HG02623 (cell line): ENCODE data around the gene RPGRIP1L.
"Not testable (repeated sequence)": the region's sequence is repeated elsewhere in the genome, so short reads cannot be mapped to it uniquely, and the experiment has no call there.

Experiments used
- ATAC-seq: cut with Tn5 transposase; IDR thresholded peaks from one replicate; pipeline ENCODE4 v1.9.1; 2021; ENCODE audit warnings: moderate library complexity; ENCODE audit not compliant: unreplicated experiment

Gene RPGRIP1L

DNA sequence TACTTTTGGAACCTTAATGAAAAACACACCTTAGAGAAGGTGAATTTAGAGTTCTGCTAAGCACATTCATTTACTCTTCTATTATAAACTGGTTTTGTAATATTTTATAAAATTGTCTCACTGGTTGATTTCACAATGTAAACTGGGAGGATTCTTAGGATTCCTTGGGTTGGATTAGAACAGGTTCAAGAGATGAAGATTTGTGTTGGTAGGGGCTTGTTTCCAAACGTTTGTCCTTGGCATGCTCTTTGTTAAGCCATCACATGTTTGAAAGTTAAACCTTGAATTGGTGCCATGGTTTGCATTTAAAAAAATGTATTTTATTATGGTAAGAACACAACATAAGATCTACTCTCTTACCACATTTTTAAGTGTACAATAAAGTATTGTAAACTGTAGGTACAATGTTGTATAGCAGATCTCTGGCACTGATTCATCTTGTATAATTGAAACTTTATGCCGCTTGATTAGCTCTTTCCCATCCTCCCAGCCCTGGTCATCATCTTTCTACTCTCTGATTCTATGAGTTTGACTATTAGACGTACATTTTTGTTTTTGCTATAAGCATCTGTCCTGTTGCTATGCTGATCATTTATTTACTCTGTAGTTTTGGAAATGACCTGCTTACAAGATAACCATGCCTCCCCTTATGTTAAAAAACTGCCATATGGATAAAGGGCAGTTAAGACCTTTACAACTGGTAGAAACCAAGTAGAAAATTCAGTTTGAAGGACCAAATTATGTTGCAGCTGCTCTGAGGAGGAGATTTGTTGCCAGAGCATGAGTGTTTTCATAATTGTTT, 9.9 kb upstream of the RPGRIP1L start:
- no peak for ATAC-seq

DNA sequence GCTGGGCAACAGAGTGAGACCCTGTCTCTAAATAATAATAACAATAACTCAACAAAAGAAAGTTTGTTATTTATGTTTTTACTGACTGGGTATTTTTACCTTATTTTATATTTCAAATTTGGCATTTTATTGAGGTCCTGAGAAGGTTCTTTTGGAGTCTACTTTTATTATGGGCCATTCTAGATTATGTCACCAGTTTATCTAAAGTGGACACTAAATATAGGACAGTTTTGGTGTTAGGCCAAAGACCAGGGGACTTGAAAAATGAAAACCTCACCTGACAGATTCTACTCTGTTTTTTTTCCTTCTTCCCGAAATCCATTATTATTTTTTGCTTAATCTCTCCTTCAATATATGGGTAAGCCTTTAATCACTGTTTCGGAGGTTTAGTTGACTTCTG, 8.4 kb upstream of the RPGRIP1L start:
- ATAC-seq, result no peak

DNA sequence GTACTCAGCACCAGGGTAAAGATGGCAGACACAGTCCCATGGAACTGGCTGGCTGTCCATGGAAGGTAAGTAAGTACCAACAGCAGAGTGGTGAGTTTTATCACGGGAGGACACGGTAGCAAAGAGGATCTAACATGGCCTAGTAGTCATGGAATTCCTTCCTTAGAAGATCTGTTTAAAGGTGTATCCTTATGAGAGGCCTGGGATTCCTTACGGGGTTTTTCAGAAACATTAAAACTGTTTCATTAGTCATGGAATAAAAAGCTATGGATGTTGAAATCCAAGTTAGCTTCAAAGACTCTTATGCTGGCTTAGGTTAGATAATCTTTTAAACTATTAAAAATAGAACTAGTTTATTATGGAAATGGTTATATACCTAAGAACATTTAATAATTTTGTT, 7.7 kb upstream of the RPGRIP1L start:
- ATAC-seq, result no peak

DNA sequence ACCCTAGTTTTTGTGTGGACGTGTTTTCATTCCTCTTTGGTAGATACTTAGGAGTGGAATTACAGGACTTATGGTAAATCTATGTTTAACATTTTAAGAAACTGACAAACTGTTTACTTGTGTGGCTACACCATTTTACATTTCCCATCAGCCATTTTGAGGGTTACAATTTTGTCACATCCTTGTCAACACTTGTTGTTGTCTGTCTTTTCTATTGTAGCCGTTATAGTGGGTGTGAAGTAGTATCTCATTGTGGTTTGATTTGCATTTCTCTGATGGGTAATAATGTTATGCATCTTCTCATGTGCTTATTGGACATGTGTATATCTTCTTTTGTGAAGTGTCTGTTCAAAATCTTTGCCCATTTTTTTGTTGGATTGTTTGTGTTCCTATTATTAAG, 4.8 kb upstream of the RPGRIP1L start:
- ATAC-seq, result no peak

DNA sequence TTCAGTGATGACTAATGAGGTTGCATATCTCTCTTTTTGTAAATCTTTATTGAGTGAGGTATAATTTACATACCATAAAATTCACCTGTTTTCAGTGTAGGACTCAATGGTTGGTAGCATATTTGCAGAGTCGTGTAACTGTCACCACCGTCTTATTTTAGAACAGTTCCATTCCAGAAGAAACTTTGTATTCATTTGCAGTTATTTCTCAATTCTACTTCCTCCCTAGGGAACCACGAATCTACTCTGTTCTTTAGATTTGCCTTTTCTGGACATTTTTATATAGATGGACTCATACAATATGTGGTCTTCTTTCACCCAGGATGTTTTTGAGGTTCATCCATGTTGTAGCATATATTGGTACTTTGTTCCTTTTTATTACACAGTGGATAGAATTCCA, 4.0 kb upstream of the RPGRIP1L start:
- no peak for ATAC-seq

DNA sequence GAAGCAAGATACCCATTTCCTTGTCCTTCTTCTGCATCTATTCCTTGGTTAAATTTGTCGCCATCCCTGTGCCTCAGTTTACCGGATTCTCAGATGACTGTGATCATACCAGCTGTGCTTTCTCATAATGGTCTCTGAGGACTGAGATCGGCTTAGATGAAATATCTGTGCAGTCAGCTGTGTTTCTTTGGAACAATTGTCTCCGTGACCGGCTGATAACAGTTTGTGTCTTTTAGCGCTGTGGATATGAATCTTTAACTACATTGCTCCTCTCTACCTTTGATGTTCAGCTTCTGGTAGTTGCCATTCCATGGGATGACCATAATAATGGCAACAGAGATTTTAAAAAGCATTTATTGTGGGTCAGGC, 770 bp upstream of the RPGRIP1L start:
- no peak for ATAC-seq

DNA sequence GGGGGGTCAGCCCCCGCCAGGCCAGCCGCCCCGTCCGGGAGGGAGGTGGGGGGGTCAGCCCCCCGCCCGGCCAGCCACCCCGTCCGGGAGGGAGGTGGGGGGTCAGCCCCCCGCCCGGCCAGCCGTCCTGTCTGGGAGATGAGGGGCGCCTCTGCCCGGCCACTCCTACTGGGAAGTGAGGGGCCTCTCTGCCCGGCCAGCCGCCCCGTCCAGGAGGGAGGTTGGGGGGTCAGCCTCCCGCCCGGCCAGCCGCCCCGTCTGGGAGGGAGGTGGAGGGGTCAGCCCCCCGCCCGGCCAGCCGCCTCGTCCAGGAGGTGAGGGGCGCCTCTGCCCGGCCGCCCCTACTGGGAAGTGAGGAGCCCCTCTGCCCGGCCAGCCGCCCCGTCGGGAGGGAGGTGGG, 5.4 kb downstream of the RPGRIP1L start:
- ATAC-seq, result not testable (repeated sequence)

DNA sequence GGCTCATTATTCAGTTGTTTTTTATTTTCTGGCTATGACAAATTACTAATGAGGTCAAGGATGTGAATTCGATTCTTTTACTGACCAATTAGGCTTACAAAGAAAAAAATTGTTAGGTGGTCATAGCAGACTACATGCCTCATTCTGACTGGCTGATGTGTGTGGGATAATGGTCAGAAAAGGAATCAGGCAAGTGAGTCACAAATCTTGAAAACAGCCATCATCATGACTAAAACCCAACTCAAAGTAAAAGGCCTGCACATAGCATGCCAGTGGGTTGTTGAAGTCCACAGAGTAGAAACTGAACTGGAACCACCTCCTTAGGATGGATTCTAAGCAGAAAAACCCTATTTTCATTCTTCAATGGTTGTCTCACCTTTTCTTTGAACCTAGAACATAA, 8.6 kb downstream of the RPGRIP1L start:
- no peak for ATAC-seq

DNA sequence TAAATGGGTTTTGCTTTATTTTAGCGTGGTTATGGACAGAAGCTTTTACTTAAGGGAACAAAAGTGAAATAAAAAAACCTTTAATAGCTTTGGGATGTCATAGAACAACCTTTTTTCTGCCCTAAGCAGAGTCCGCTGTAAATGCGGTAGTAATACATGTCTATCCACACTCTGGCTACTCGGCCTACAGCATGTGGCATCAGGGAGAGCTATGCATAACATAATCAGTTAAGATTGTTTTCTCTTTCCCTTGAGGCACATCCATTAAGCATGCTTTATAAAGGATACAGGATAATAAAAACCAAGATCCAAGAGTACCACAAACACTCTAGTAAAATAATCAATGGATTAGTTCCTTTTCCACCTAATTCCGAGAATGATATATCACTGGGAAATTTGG, 10.3 kb downstream of the RPGRIP1L start:
- ATAC-seq, result no peak

DNA sequence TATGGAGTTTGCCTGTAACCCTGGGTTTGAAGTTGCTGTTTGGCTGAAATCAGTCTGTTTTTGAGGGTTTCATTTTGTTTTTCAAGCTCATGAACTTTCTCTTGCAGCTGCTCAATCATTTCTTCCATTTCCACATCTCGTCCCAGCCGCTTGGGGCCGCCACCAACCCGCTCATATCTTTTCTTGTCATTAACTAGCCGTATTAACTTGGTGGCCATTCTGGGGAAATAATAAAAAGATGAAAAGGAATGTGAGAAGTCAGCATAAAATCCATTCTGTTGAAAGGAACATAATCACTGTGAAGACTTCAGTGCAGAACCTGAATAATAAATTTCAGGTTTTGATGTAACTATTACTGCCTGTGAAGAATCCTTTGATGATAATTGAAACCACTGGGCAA, 11.5 kb downstream of the RPGRIP1L start:
- no peak for ATAC-seq

DNA sequence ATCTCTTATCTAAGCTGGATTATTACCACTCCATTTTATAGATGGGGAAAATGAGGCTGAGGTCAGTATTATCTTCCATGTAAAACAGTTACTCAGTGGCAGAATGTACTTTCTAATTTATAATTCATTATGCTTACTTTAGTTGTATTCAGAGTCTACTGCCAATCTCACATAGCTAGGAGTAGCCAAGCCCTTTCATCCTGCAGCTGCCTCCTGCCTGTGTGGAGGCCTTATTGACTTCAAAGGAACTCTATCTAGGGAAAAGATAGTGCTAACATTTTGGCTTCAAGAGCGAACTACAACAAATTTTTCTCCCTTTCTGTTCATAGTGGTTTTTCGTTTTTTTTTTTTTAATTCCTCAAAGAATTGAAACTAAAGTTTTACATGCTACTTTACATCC, 12.9 kb downstream of the RPGRIP1L start:
- no peak for ATAC-seq

DNA sequence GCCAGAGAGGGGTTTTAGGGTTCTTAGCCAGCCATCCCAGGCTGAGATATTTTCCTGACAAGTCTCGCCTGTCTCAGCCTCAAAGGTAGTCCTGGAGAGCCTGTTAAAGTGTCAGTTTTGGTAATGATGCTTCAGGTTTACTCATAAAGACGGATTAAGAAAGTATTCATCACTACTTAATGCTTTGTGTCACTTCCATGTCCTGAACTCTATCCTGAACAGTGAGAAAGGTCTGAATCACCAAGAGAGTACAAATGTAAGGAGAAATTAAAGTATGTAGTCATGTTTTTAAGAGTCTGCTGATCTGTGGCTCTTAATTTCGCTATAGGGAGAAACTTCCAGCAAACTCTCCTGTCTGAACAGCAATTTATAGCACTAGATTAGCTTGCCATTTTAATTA, 14.0 kb downstream of the RPGRIP1L start:
- no peak for ATAC-seq

DNA sequence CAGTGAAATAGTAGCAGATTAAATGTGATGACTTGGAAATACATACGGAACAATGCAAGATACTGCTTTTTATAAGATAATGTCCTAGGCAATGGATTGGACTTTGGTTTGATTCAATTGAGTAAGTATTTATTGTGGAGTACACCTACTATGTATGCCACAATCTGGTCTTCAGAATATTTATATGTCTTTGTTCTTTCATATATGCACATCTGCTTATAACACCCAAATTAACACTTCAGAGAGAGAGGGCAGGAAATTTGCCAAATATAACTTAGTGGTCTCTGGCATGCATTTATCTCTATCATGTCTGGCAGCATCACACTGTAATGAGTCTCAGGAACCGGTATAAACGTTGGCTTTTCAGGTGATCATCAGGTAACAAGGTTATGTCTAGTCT, 16.9 kb downstream of the RPGRIP1L start:
- ATAC-seq, result no peak

DNA sequence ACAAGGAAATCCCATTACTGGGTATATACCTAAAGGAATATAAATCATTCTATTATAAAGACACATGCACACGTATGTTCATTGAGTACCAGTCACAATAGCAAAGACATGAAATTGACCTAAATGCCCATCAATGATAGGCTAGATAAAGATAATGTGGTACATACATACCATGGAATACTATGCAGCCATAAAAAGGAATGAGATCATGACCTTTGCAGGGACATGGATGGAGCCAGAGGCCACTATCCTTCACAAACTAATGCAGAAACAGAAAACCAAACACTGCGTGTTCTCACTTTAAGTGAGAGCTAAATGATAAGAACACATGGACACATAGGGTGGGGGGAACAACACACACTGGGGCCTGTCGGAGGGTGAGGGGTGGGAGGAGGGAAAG, 18.3 kb downstream of the RPGRIP1L start:
- ATAC-seq, result not testable (repeated sequence)

DNA sequence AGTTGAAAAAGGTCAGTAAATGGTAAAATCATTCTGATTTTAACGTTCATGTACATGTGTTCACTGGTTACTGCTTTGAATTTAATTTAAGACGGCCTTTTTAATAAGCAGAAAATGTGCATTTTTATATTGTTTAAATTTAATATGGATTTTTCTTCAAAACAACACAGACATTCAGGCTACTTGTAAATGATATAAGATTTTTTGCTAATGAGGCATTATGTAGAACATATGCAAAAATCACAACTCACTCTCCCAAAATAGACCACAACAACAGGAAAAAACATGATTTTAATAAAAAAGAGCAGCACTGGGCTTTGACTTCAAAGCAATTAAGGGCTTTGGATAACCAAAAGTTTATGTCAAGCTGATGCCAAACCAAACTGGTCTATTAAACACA, 22.3 kb downstream of the RPGRIP1L start:
- no peak for ATAC-seq

DNA sequence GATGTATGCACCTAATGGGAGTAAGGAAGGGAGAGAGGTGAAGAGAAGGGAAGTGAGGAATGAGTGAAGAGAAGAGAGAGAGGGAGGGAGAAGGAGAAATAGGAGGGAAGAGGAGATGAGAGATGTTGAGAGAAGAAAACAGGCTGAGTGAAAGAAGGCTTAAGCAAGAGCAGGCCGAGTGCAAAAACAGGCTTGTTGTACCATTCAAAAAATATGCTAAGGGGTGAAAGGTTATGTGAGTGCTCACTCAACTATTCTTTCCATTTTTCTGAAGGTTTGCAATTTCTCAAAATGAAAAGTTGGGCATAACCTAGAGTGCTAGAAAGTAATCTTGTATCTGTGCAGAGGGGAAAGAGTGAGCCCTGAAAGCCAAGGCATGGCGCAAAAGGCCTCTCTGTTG, 22.9 kb downstream of the RPGRIP1L start:
- no peak for ATAC-seq

DNA sequence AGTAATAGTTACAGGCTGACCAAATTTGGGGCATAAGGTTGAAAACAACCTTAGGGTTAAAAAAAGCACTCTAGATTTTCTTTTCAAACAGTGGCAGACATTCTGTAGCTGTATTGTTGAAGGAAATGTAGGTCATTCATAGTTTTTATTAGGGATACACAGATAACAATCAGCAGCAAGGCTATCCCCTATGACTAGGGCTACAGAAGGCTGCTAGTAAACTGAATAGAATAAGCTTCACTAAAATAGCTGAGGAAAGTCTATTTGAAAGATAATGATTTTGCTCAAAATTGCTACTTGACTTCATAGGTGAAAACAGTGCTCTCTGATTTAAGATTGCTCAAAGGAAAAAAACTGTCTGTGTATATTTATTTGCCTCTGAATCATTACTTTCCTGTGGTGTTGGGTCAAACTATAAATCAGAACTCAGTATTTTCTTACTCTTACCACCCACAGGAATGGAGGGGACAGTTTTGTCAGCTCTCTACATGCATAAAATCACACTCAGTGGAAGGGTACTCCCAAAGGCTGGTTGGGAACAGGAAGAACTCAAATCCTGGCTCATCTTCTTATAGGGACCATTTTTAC, 24.8 kb downstream of the RPGRIP1L start:
- no peak for ATAC-seq

DNA sequence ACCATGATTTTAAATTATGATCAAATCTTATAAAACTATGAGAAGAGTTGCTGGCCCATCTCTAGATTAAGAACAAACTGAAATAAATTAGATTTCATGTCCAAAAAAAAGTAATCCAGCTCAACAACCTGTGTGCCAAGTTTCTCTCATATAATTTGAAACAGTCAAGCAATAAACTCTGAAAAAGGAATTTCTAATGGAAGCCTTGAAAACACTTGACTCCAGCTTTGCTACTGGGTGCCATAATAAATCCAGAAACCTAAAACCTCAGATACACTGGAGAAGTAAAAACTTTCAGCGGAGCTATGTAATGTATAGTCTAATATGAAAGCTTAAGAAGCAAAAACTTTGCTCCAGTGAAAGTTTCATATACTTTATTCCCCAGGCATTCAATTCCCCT, 25.5 kb downstream of the RPGRIP1L start:
- ATAC-seq, result no peak

DNA sequence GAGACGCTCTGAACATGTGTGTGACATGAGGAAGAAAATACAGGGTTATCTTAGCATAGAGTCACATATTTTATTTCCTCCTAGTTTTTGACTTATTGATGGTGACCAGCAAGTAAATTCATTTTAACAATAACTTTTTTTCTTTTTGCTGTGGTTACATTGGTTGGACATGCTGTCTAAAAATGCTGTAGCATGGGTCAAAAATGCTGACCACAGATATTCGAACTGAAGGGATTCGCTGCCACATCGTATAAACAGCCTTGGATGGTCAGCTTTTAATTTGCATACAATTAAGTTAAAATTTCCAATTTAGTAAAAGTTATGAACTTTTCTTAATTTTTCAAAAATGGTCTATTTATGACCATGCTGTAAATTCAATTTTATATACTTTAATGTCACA, 30.5 kb downstream of the RPGRIP1L start:
- ATAC-seq, result no peak

DNA sequence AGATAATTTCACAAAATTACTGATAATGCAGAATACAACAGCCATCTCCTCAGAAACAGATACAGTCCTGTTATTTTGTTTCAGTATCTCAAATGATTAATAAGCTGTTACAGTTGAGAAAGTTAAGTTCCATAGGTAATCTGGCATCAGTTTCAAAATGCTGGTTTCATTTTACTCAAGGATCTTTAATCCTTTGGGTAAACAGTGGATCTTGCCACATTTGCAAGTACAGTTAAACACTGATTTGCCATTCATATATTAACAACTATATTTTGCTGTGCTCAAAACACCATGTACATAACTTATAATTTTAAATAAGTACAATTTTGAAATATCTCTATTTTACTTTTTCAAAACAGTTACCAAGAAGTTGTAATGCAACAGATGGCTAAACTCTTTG, 31.2 kb downstream of the RPGRIP1L start:
- no peak for ATAC-seq

DNA sequence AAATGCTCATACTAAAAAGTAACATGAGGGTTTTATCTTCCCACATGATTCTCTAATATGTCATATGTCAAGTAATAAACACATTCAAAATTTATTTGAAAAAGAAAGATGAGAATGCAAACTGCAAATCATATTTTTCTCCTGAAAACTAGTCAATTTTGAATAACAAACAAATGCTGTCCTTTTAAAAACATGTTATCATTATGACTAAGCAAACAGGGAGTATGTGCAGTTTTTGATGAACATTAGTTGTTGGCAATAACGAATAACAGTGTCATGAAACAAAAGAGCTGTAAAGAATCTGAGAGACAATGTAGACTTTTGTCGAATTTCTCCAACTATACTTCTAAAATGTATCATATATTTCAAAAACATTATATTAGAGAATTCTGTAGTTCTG, 34.8 kb downstream of the RPGRIP1L start:
- ATAC-seq, result no peak

DNA sequence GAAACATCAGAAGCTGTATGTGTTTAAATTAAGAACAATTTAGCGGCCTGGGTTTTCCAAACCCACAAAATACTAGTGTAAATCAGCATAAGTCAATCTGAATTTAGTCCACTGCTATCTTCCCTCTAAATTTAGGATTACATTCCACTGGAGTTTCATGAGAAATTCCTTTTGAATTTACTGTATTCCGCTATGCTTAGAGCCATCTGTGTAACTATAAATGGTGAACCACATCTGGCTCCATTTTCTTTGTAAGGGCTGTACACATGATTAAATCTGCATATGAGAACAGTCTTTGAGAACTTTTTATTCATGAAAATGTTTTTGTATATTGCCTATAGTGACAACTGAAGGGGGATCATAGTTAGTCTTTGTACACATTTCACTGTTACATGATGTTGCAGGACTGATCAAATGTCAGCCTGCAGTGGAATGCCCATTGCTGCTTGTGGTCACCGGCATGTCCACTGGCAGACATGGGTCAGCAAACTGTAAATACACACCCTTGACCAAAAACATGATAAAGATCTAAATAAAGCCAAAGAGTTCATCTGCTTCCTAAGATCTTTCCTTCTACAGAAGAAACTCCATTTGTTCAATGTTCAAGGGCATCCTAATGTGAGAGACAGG, 36.8 kb downstream of the RPGRIP1L start:
- ATAC-seq, result no peak
